ENCODE data around the gene CLCA2. TPM values are rescaled to one million over a fixed set of nuclear protein-coding genes. Genes with fewer than 3 reads are reported as not detected.

CLCA2 gene
- total RNA-seq, 1 experiment from 2014 or later, result not detected

DNA sequence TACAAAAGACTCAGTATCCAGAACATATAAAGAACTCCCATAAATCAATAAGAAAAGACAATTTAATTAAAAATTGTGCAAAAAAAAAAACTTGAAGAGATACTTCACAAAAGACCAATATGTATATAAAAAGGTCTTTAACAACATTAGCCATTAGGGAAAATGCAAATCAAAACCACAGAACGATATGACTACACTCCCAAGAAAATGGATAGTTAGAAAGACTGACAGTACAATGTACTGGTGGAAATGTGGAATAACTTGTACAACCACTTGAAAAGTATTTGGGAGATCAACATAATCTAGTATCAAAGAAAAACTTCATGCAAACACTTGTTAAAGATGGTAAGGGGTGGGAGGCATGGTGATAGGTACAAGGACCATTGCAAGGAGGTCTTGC lies 40.8 kb downstream of the CLCA2 start:
- in situ Hi-C loops (cut with HindIII; ENCODE audit: low pct_unique_long_range_greater_than_20kb, low sequenced_read_pairs) (no loop called here), intact Hi-C loops (cut with micrococcal nuclease; ENCODE audit: unreplicated experiment) (no loop called here)
- ATAC-seq (no peak), DNase-seq (ENCODE audit: low read depth, low spot score) (no peak)
- no peak for TF ChIP-seq POLR2AphosphoS5 (IDR thresholded peaks at IDR 0.05; ENCODE audit: low read depth, low read length)
- H3K27ac ChIP-seq (ENCODE audit: low read length), result no peak overlapping the region
- no peak overlapping the region for H3K4me3 ChIP-seq (ENCODE audit: low read depth in 2 of 2, low read length in 2 of 2)
- ChIA-PET POLR2A (no interaction called here), CTCF (no interaction called here)
- no peaks in the 10 kb centered on the region for H3K36me3 ChIP-seq (ENCODE audit: control insufficient read depth, insufficient read depth, low read length)
- BruUV-seq (replicated peaks), result no TSS peak
- no peaks in the 10 kb centered on the region for H3K9me3 ChIP-seq (ENCODE audit: control insufficient read depth, insufficient read depth, low read depth, low read length)
- H3K4me1 ChIP-seq (ENCODE audit: control insufficient read depth, insufficient read depth, low read length), result no peaks in the 10 kb centered on the region
- H3K27me3 ChIP-seq (ENCODE audit: control insufficient read depth, insufficient read depth, low read length), result peaks cover 26% of the 10 kb centered on the region

- no TSS peak for BruUV-seq (replicated peaks)
- H3K27ac ChIP-seq (ENCODE audit: low read length), result no peak overlapping the region
- peak; percentile 59; the same call in 1 of the 2 replicates for ATAC-seq
- no peak overlapping the region for H3K4me3 ChIP-seq (ENCODE audit: low read depth in 2 of 2, low read length in 2 of 2)
- no peak for TF ChIP-seq SIN3A (IDR thresholded peaks at IDR 0.05; ENCODE audit: borderline replicate concordance, insufficient read depth, low read depth, low read length)
- TF ChIP-seq, protein P1, sequence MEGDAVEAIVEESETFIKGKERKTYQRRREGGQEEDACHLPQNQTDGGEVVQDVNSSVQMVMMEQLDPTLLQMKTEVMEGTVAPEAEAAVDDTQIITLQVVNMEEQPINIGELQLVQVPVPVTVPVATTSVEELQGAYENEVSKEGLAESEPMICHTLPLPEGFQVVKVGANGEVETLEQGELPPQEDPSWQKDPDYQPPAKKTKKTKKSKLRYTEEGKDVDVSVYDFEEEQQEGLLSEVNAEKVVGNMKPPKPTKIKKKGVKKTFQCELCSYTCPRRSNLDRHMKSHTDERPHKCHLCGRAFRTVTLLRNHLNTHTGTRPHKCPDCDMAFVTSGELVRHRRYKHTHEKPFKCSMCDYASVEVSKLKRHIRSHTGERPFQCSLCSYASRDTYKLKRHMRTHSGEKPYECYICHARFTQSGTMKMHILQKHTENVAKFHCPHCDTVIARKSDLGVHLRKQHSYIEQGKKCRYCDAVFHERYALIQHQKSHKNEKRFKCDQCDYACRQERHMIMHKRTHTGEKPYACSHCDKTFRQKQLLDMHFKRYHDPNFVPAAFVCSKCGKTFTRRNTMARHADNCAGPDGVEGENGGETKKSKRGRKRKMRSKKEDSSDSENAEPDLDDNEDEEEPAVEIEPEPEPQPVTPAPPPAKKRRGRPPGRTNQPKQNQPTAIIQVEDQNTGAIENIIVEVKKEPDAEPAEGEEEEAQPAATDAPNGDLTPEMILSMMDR (IDR thresholded peaks at IDR 0.05), result no peak
- TF ChIP-seq POLR2AphosphoS5 (IDR thresholded peaks at IDR 0.05; ENCODE audit: low read depth, low read length), result no peak
- DNase-seq (ENCODE audit: low read depth, low spot score), result no peak
- no peaks in the 10 kb centered on the region for H3K9me3 ChIP-seq (ENCODE audit: control insufficient read depth, insufficient read depth, low read depth, low read length)
- no peaks in the 10 kb centered on the region for H3K4me1 ChIP-seq (ENCODE audit: control insufficient read depth, insufficient read depth, low read length)
- in situ Hi-C loops (cut with HindIII; ENCODE audit: low pct_unique_long_range_greater_than_20kb, low sequenced_read_pairs) (no loop called here), intact Hi-C loops (cut with micrococcal nuclease; ENCODE audit: unreplicated experiment) (no loop called here)
- POLR2A ChIA-PET, result no interaction called here
- no peaks in the 10 kb centered on the region for H3K36me3 ChIP-seq (ENCODE audit: control insufficient read depth, insufficient read depth, low read length)
- peaks cover 27% of the 10 kb centered on the region for H3K27me3 ChIP-seq (ENCODE audit: control insufficient read depth, insufficient read depth, low read length)
- CTCF ChIA-PET, result no interaction called here
Measured at GRCh38 chr1:86466109-86466844, 42.3 kb downstream of the CLCA2 start.

- Histone ChIP-seq H3K27me3 (ENCODE audit: control insufficient read depth, insufficient read depth, low read length) (peaks cover 27% of the 10 kb centered on the region), H3K4me1 (ENCODE audit: control insufficient read depth, insufficient read depth, low read length) (no peaks in the 10 kb centered on the region), H3K4me3 (ENCODE audit: low read depth in 2 of 2, low read length in 2 of 2) (no peak overlapping the region), H3K9me3 (ENCODE audit: control insufficient read depth, insufficient read depth, low read depth, low read length) (no peaks in the 10 kb centered on the region), H3K36me3 (ENCODE audit: control insufficient read depth, insufficient read depth, low read length) (no peaks in the 10 kb centered on the region), H3K27ac (ENCODE audit: low read length) (no peak overlapping the region)
- ATAC-seq, result no peak
- ChIA-PET POLR2A (no interaction called here), CTCF (no interaction called here)
- TF ChIP-seq, protein P2, sequence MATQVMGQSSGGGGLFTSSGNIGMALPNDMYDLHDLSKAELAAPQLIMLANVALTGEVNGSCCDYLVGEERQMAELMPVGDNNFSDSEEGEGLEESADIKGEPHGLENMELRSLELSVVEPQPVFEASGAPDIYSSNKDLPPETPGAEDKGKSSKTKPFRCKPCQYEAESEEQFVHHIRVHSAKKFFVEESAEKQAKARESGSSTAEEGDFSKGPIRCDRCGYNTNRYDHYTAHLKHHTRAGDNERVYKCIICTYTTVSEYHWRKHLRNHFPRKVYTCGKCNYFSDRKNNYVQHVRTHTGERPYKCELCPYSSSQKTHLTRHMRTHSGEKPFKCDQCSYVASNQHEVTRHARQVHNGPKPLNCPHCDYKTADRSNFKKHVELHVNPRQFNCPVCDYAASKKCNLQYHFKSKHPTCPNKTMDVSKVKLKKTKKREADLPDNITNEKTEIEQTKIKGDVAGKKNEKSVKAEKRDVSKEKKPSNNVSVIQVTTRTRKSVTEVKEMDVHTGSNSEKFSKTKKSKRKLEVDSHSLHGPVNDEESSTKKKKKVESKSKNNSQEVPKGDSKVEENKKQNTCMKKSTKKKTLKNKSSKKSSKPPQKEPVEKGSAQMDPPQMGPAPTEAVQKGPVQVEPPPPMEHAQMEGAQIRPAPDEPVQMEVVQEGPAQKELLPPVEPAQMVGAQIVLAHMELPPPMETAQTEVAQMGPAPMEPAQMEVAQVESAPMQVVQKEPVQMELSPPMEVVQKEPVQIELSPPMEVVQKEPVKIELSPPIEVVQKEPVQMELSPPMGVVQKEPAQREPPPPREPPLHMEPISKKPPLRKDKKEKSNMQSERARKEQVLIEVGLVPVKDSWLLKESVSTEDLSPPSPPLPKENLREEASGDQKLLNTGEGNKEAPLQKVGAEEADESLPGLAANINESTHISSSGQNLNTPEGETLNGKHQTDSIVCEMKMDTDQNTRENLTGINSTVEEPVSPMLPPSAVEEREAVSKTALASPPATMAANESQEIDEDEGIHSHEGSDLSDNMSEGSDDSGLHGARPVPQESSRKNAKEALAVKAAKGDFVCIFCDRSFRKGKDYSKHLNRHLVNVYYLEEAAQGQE (IDR thresholded peaks at IDR 0.05; ENCODE audit: insufficient read depth in 1 of 2, low read depth in 2 of 2, low read length in 1 of 2), result no peak
- no peak for TF ChIP-seq SIN3A (IDR thresholded peaks at IDR 0.05; ENCODE audit: borderline replicate concordance, insufficient read depth, low read depth, low read length)
- TF ChIP-seq, protein P1 (IDR thresholded peaks at IDR 0.05), result no peak
- TF ChIP-seq TCF7L2 (IDR thresholded peaks at IDR 0.05; ENCODE audit: low read depth, low read length), result no peak
- TF ChIP-seq POLR2AphosphoS5 (IDR thresholded peaks at IDR 0.05; ENCODE audit: low read depth, low read length), result no peak
- no peak for DNase-seq (ENCODE audit: low read depth, low spot score)
- in situ Hi-C loops (cut with HindIII; ENCODE audit: low pct_unique_long_range_greater_than_20kb, low sequenced_read_pairs), result no loop called here
- intact Hi-C loops (cut with micrococcal nuclease; ENCODE audit: unreplicated experiment), result no loop called here
- BruUV-seq (replicated peaks), result no TSS peak
Measured at GRCh38 chr1:86466986-86467385, 43.0 kb downstream of the CLCA2 start.

Data from Panc1 (cell line).